GM23248 (cell line): ENCODE data around the gene ABCG1. TPM values are rescaled to one million over a fixed set of nuclear protein-coding genes. Genes with fewer than 3 reads are reported as not detected.

Experiments
- DNase-seq: peaks from one replicate; pipeline ENCODE4 v3.0.0-alpha.2; 2015
- H2AFZ ChIP-seq: fragments of 200-600 bp; sonication (generic); 2 replicates; pipeline ENCODE4 v1.6.1; 2016; ENCODE audit warnings: antibody characterized with exemption
- H3F3A ChIP-seq: fragments of 200-600 bp; sonication (generic); 2 replicates; pipeline ENCODE4 v1.6.1; 2016; ENCODE audit warnings: mild to moderate bottlenecking, antibody characterized with exemption, mixed run types; ENCODE audit not compliant: insufficient read depth
- H3K27ac ChIP-seq: fragments of 200-600 bp; sonication (generic); 2 replicates; pipeline ENCODE4 v1.5.1; 2016; ENCODE audit warnings: mild to moderate bottlenecking
- H3K27me3 ChIP-seq: fragments of 200-600 bp; sonication (generic); replicated peaks from 2 replicates; pipeline ENCODE4 v1.6.1; 2016; ENCODE audit warnings: mild to moderate bottlenecking; ENCODE audit not compliant: insufficient read depth
- H3K36me3 ChIP-seq: fragments of 200-600 bp; sonication (generic); 2 replicates; pipeline ENCODE4 v1.6.1; 2016; ENCODE audit warnings: low read depth, mild to moderate bottlenecking
- H3K4me1 ChIP-seq: fragments of 200-600 bp; sonication (generic); 2 replicates; pipeline ENCODE4 v1.6.1; 2016; ENCODE audit warnings: mild to moderate bottlenecking; ENCODE audit not compliant: insufficient read depth
- H3K4me2 ChIP-seq: fragments of 200-600 bp; sonication (generic); one replicate; pipeline ENCODE4 v1.6.1; 2016; ENCODE audit warnings: mild to moderate bottlenecking; ENCODE audit not compliant: unreplicated experiment
- H3K4me3 ChIP-seq: fragments of 200-600 bp; sonication (generic); 2 replicates; pipeline ENCODE4 v1.5.1; 2016; ENCODE audit warnings: mild to moderate bottlenecking
- H3K79me2 ChIP-seq: fragments of 200-600 bp; sonication (generic); 2 replicates; pipeline ENCODE4 v1.6.1; 2016; ENCODE audit warnings: mild to moderate bottlenecking; ENCODE audit not compliant: insufficient read depth
- H3K9ac ChIP-seq: fragments of 200-600 bp; sonication (generic); 2 replicates; pipeline ENCODE4 v1.6.1; 2016; ENCODE audit warnings: mild to moderate bottlenecking
- H3K9me2 ChIP-seq: fragments of 200-600 bp; sonication (generic); 2 replicates; pipeline ENCODE4 v1.6.1; 2016; ENCODE audit warnings: mixed run types, mild to moderate bottlenecking, moderate library complexity; ENCODE audit not compliant: insufficient read depth
- H3K9me3 ChIP-seq: fragments of 200-600 bp; sonication (generic); one replicate; pipeline ENCODE4 v1.6.1; 2017; ENCODE audit warnings: low read depth
- H4K20me1 ChIP-seq: fragments of 200-600 bp; sonication (generic); 2 replicates; pipeline ENCODE4 v1.6.0; 2016; ENCODE audit not compliant: insufficient read depth
- EZH2 ChIP-seq: fragments of 200-600 bp; sonication (generic); IDR thresholded peaks from 2 replicates; pipeline ENCODE4 v1.6.1; 2018; ENCODE audit warnings: antibody characterized with exemption, mild to moderate bottlenecking; ENCODE audit not compliant: insufficient read depth, poor library complexity, severe bottlenecking
- EZH2phosphoT487 ChIP-seq: fragments of 200-600 bp; sonication (generic); IDR thresholded peaks from 2 replicates; pipeline ENCODE4 v1.6.1; 2018; ENCODE audit warnings: antibody characterized with exemption, moderate library complexity, mild to moderate bottlenecking, low read depth; ENCODE audit not compliant: insufficient read depth
- WGBS, 2 experiments: methylation state at CpG; one replicate each; pipeline ENCODE4 v1.1.6; 2015 to 2017; ENCODE audit warnings: low lambda C conversion rate in 2 of 2, low coverage in 1 of 2; ENCODE audit errors: missing lambda C conversion rate in 2 of 2; 5-methylcytosine and 5-hydroxymethylcytosine counted together
- in situ Hi-C: fragments of 300-500 bp; cut with MboI; formaldehyde crosslinking; loops from 2 replicates; pipeline ENCODE4 v1.15.0; 2020
- polyA plus RNA-seq: library from polyadenylated mRNA; unstranded; fragments of >200 nt; fragmentation: Nextera tagmentation; extraction: Ambion mirVana; gene quantifications from 2 replicates; pipeline ENCODE4 v1.2.1, GENCODE V29; 2016
- total RNA-seq: library from RNA; depleted of rRNA; stranded (reverse); fragments of >200 nt; shearing (Covaris generic); gene quantifications from 2 replicates; pipeline ENCODE4 v1.2.3, GENCODE V29; 2014

Gene ABCG1
- total and polyA plus RNA-seq, 2 experiments from 2014 or later, result 0.08 TPM; not detected in 1

- Histone ChIP-seq H3K36me3 (no peaks in the 10 kb centered on the region), H3K9me3 (no peaks in the 10 kb centered on the region), H4K20me1 (no peaks in the 10 kb centered on the region), H3F3A (no peaks in the 10 kb centered on the region), H3K79me2 (no peaks in the 10 kb centered on the region), H3K9ac (no peak overlapping the region), H3K27me3 (peaks cover 25% of the 10 kb centered on the region), H3K27ac (no peak overlapping the region), H3K9me2 (no peaks in the 10 kb centered on the region), H3K4me1 (no peaks in the 10 kb centered on the region), H3K4me2 (no peak overlapping the region), H3K4me3 (no peak overlapping the region), H2AFZ (no peak overlapping the region)
- DNase-seq, result no peak
- TF ChIP-seq EZH2 (no peak), EZH2phosphoT487 (no peak)
- in situ Hi-C loops, result no loop called here
- WGBS, 2 experiments, result 32 to 41% methylated on average over 5 of the region's 5 CpGs
Measured at GRCh38 chr21:42208801-42209490, 10.0 kb upstream of the ABCG1 start.

DNA sequence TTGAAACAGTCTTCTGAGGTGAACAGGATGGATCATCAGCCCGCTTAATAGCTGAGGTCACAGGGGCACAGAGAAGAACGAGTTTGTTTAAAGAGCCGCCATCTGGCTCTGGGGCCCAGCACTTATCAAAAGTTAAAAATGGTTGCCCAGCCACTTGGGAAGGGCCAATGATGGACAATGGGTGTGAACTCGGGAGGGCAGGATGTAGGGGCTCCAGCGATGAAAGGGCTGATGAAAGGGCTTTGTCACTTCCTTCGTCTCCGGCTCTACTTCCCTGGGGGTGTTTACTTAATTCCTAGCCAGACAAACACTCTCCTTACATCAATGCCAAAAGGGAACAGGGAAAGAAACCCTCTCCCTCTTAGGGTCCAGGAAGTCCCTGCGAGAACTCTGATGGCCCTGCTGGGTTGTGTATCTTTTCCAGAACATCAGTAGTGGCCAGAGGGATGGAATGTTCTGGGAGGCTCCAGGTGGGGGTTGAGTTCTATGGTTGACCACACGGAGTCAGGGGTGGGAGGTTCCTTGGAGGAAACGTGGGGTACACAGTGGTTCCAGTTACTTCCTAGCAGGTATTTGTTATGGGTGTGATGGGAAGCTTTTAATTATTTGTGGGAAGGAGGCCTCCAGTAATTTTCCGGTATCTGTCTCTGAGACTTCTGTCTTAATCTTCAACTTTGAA lies 9.0 kb upstream of the ABCG1 start:
- H3F3A ChIP-seq, result no peaks in the 10 kb centered on the region
- H3K9ac ChIP-seq, result no peak overlapping the region
- no peaks in the 10 kb centered on the region for H3K9me2 ChIP-seq
- H3K79me2 ChIP-seq, result no peaks in the 10 kb centered on the region
- no peaks in the 10 kb centered on the region for H3K4me1 ChIP-seq
- H3K27me3 ChIP-seq, result peaks cover 19% of the 10 kb centered on the region; the same call in 1 of the 2 replicates
- no peak overlapping the region for H3K4me2 ChIP-seq
- in situ Hi-C loops, result no loop called here
- no peak overlapping the region for H3K4me3 ChIP-seq
- no peak overlapping the region for H2AFZ ChIP-seq
- no peaks in the 10 kb centered on the region for H3K36me3 ChIP-seq
- no peak for TF ChIP-seq EZH2
- no peak for TF ChIP-seq EZH2phosphoT487
- H3K9me3 ChIP-seq, result no peaks in the 10 kb centered on the region
- DNase-seq, result no peak
- H3K27ac ChIP-seq, result no peak overlapping the region
- 57 to 58% methylated on average over 11 of the region's 11 CpGs for WGBS, 2 experiments
- no peaks in the 10 kb centered on the region for H4K20me1 ChIP-seq

DNA sequence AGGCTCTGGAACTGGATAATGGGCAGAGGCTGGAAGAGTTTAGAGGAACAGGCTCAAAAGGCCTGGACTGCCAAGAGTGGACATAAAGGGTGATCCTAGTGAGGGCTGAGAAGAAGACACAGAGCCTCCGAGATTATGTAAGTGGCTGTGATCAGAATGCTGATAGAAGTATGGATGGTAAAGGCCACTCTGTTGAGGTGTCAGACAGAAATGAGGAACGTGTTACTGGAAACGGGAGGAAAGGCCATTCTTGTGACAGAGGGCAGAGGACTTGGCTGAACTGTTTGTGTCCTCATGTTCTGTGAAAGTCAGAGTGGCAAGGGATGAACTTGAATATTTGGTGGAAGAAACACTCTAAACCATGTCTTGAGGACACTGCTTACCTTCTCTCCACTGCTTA lies 6.7 kb upstream of the ABCG1 start:
- 42 to 57% methylated on average over 3 of the region's 3 CpGs for whole genome bisulfite sequencing, 2 experiments
- no peak for TF ChIP-seq EZH2
- TF ChIP-seq EZH2phosphoT487, result no peak

DNA sequence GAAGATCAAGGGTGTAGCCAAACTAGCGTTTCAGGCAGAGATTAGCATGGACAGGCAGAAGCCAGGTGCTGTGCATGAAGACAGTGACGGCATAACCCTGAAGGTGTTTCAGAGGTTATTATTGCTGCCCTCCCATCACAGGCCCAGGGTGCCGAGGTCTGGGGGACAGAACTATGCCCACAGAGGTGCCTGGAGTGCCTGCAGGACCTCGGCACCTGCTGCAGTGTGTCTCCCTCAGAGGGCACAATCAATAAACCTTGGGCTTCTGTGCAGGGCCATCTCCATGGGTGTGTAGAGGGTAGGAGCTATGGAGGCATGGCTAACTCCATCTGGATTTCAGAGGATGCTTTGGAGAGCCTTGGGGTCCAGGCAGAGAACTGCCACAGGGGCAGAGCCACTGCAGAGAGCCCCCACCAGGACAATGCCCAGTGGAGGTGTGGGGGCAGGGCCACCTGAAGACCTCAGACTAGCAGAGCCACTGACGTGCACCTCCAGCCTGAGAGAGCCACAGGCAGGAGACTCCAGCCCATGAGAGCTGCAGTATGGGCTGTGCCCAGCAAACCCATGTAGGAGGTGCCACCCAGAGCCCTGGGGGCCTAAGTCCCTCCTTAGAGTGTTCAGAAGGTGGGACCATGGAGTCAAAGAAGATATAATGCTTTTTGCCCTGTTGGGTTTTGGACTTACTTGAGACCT lies 5.7 kb upstream of the ABCG1 start:
- Histone ChIP-seq H3F3A (no peaks in the 10 kb centered on the region), H3K9me3 (no peaks in the 10 kb centered on the region), H3K36me3 (no peaks in the 10 kb centered on the region), H3K4me2 (no peak overlapping the region), H3K9ac (no peak overlapping the region), H2AFZ (no peak overlapping the region), H3K9me2 (no peaks in the 10 kb centered on the region), H3K27ac (no peak overlapping the region), H3K27me3 (peaks cover 24% of the 10 kb centered on the region; the same call in 1 of the 2 replicates), H3K4me1 (no peaks in the 10 kb centered on the region), H3K4me3 (no peak overlapping the region), H4K20me1 (no peaks in the 10 kb centered on the region), H3K79me2 (no peaks in the 10 kb centered on the region)
- in situ Hi-C loops, result no loop called here
- no peak for DNase-seq
- TF ChIP-seq EZH2 (no peak), EZH2phosphoT487 (no peak)
- WGBS, 2 experiments, result 35 to 39% methylated on average over 5 of the region's 5 CpGs

More for the DNA sequence above, 6.7 kb upstream of the ABCG1 start:
- Histone ChIP-seq H3K9me3 (no peaks in the 10 kb centered on the region), H3K9ac (no peak overlapping the region), H3K4me3 (no peak overlapping the region), H3K27me3 (peaks cover 23% of the 10 kb centered on the region; the same call in 1 of the 2 replicates), H3K79me2 (no peaks in the 10 kb centered on the region), H2AFZ (no peak overlapping the region), H3K27ac (no peak overlapping the region), H3K36me3 (no peaks in the 10 kb centered on the region), H3K9me2 (no peaks in the 10 kb centered on the region), H3F3A (no peaks in the 10 kb centered on the region), H3K4me1 (no peaks in the 10 kb centered on the region), H4K20me1 (no peaks in the 10 kb centered on the region), H3K4me2 (no peak overlapping the region)
- in situ Hi-C loops, result no loop called here
- no peak for DNase-seq
